CMK (cell line): Measurements from ENCODE around the gene PLOD2.

ENCODE experiments used
- DNase-seq: peaks from one replicate; pipeline ENCODE4 v3.0.0-alpha.2; 2010; ENCODE audit warnings: low read depth

Gene PLOD2

GRCh38 chr3:146036281-146036680 is 124.7 kb downstream of the PLOD2 start:
- DNase-seq, result no peak

DNA sequence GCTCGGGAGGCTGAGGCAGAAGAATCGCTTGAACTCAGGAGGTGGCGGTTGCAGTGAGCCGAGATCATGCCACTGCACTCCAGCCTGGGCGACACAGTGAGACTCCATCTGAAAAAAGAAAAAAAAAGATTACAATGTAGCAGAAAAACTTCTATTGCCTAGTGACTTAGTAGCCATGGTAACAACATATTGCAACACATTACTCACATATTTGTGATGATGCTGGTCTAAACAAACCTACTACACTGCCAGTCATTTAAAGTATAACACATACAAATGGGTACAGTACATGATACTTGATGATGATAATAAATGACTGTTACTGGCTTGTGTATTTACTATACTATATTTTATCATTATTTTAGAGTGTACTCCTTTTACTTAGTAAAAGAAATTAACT is 125.6 kb downstream of the PLOD2 start:
- no peak for DNase-seq

- no peak for DNase-seq
These were observed 127.0 kb downstream of the PLOD2 start for GRCh38 chr3:146033950-146034349.

DNA sequence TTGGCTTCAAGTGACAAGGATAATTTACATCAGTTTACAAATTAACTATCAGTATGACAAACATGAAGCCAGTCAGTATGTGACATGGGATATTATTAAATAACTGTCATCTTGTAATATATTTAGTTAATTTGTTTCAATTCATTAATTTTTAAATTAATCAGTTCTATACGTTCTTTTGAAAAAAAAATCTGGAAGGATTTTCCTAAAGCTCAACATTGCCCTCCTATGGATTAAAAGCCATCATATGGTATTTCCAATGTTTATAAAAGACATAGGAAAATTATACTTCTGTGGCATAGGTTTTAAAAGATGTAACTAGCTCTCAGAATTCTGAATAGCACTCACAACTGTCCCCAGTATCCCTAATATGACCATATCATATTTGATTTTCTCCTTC is 134.4 kb downstream of the PLOD2 start:
- DNase-seq, result no peak

GRCh38 chr3:146024260-146024659 is 136.7 kb downstream of the PLOD2 start:
- DNase-seq, result no peak

- no peak for DNase-seq
These were observed 140.0 kb downstream of the PLOD2 start for GRCh38 chr3:146020969-146021368.

DNA sequence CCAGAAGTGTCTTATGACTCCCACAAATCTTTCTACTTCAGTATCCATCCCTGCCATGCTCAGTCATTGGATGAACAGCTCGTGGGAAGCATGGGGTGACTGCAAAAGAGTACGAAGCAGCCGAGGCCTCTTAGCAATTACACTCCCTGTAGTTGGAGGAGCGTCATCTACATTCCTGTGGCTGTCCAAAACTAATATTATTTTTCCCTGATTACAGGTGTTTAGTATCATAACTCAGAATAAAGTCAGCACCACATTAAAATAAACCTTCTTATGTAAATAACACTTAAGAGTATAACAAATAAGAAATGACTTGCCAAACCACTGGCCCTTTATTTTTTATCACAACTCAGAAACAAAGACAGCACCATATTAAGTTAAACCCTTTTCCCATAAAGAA is 141.5 kb downstream of the PLOD2 start:
- no peak for DNase-seq
